Spleen (tissue), 11 donors: ENCODE measurements around the gene SAYSD1. TPM values are rescaled to one million over a fixed set of nuclear protein-coding genes. Genes with fewer than 3 reads are reported as not detected.
"Not testable (repeated sequence)": the region's sequence is repeated elsewhere in the genome, so short reads cannot be mapped to it uniquely, and the experiment has no call there.

ENCODE experiments used
- DNase-seq: peaks from one replicate; pipeline ENCODE4 v3.0.0-alpha.2; 2020
- H3K27ac ChIP-seq, 8 donors: fragments of 200-600 bp; sonication (generic) in 7 of 8; 1 replicate in 4 of 8; 2 replicates in 4 of 8; pipeline versions ENCODE4 v1.5.0 to v1.8.0; 2016 to 2021; ENCODE audit warnings: inconsistent platforms in 4 of 8, mild to moderate bottlenecking in 4 of 8, moderate library complexity in 1 of 8
- H3K27me3 ChIP-seq, 7 donors: fragments of 200-600 bp; sonication (generic) in 6 of 7; replicated peaks in 1 of 7; 1 replicate in 4 of 7; 2 replicates in 3 of 7; pipeline versions ENCODE4 v1.5.0 to v1.8.0; 2016 to 2021; ENCODE audit warnings: inconsistent platforms in 3 of 7, mild to moderate bottlenecking in 1 of 7
- H3K36me3 ChIP-seq, 6 donors: fragments of 200-600 bp; sonication (generic) in 5 of 6; 1 replicate in 4 of 6; 2 replicates in 2 of 6; pipeline versions ENCODE4 v1.5.0 to v1.8.0; 2016 to 2021; ENCODE audit warnings: inconsistent platforms in 2 of 6
- H3K4me1 ChIP-seq, 6 donors: fragments of 200-600 bp; sonication (generic) in 5 of 6; 1 replicate in 3 of 6; 2 replicates in 3 of 6; pipeline versions ENCODE4 v1.5.0 to v1.8.0; 2016 to 2021; ENCODE audit warnings: inconsistent platforms in 3 of 6
- H3K4me3 ChIP-seq, 8 donors: fragments of 200-600 bp; sonication (generic) in 7 of 8; 1 replicate in 4 of 8; 2 replicates in 4 of 8; pipeline versions ENCODE4 v1.5.0 to v1.8.0; 2016 to 2021; ENCODE audit warnings: inconsistent platforms in 4 of 8, mild to moderate bottlenecking in 4 of 8, moderate library complexity in 2 of 8
- H3K9me3 ChIP-seq, 8 donors: fragments of 200-600 bp; sonication (generic) in 7 of 8; 1 replicate in 4 of 8; 2 replicates in 4 of 8; pipeline versions ENCODE4 v1.5.0 to v1.8.0; 2016 to 2021; ENCODE audit warnings: inconsistent platforms in 4 of 8
- CTCF ChIP-seq, 11 experiments: fragments of 200-600 bp in 7 of 11; fragments of 450-650 bp in 4 of 11; sonication (generic) in 4 of 11; IDR thresholded peaks in 8 of 11; conservative IDR thresholded peaks in 3 of 11; 1 replicate in 7 of 11; 2 replicates in 4 of 11; pipeline versions ENCODE4 v1.4.0 to v1.8.0; 2016 to 2021; ENCODE audit warnings: antibody characterized with exemption in 11 of 11, inconsistent platforms in 4 of 11, mild to moderate bottlenecking in 1 of 11
- POLR2A ChIP-seq, 3 donors: fragments of 450-650 bp; IDR thresholded peaks; one replicate each; pipeline ENCODE4 v1.5.1; 2017; ENCODE audit warnings: antibody characterized with exemption in 3 of 3, mild to moderate bottlenecking in 1 of 3
- POLR2AphosphoS5 ChIP-seq, 3 donors: sonication (generic); formaldehyde crosslinking; IDR thresholded peaks; one replicate each; pipeline ENCODE4 v1.5.1; 2017; ENCODE audit warnings: antibody characterized with exemption in 3 of 3
- WGBS, 5 donors: extraction: QIAGEN DNeasy Blood & Tissue Kit in 3 of 5; methylation state at CpG; one replicate each; pipeline versions ENCODE4 v1.1.5 to v1.1.7; 2013 to 2018; 5-methylcytosine and 5-hydroxymethylcytosine counted together
- intact Hi-C: fragments of 100-400 bp; cut with DNase I; formaldehyde crosslinking; loops from one replicate; pipeline ENCODE4 v1.15.0; 2023; ENCODE audit warnings: low total_unique reads
- polyA plus RNA-seq, 3 donors: library from polyadenylated mRNA; stranded (reverse); fragments of 200-250 nt; gene quantifications; one replicate each; pipeline ENCODE4 v1.2.1, GENCODE V29; 2013
- total RNA-seq, 7 donors: library from RNA; depleted of rRNA in 3 of 7; stranded (reverse); fragments of >200 nt in 3 of 7; fragmentation: NEBNext Ultra II Directional in 4 of 7; extraction: Animal tissue kit (Norgen Biotek cat#: 25700) in 4 of 7; gene quantifications; one replicate each; pipeline versions ENCODE4 v1.1.0 to v1.2.1, GENCODE V29; 2016 to 2021
- donor health status: healthy with polysubstance abuse.
- donor health status: DM: no; HTN: no; CAD: no; lungs with moderate emphysema.
- donor health status: DM: no; HTN: no; CAD: no.
- donor health status: Bipolar disorder and iron deficiency.
- donor health status: healthy.
- donor health status: DM: no; HTN: no; CAD: no.
- donor health status: DM: yes; HTN: yes; CAD: no.

The SAYSD1 gene
- total and polyA plus RNA-seq, 10 donors: 8.1 to 14.2 (median 13.2) TPM

DNA sequence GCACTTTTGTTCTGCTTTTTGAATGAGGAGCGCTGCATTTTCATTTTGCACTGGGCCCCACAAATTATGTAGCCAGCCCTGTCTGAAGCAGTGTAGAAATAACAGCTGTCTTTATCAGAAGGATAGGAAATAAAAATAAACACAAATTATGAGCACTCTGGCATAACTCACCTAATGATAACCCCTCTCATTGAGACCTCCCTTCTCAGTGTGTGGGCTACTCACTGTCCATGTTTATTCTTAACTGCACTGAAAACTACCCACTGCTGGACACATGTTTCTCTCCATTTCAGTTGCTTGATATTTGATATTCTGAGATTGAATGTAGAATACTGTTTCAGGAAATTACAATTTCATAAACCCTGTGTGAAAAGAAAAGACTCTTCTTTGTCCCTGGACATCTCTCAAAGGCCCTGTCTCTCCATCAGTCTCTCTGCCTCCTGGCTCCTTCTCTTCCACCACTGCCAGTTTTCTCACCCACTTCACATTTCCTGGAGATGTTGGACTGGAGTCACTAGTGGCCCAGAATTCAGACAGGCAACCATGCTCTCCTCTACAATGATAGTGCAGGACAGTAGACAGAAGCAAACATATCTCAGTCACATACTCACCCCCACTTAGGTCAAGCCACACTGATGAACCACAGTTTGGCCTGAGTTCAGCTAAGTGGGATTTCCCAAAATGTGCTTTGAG, 29.6 kb upstream of the SAYSD1 start:
- no peak overlapping the region for H3K4me3 ChIP-seq
- no peak for DNase-seq
- H3K36me3 ChIP-seq: no peaks in the 10 kb centered on the region
- H3K9me3 ChIP-seq: no peaks in the 10 kb centered on the region
- no peaks in the 10 kb centered on the region for H3K4me1 ChIP-seq
- peaks cover 0 to 26% (median 0%) of the 10 kb centered on the region in 7 donors for H3K27me3 ChIP-seq
- intact Hi-C loops: no loop called here
- no peak overlapping the region for H3K27ac ChIP-seq
- WGBS, 5 donors: 84 to 100% (median 89%) methylated on average over 1 of the region's 1 CpG
- TF ChIP-seq POLR2A (IDR thresholded peaks at IDR 0.05) (no peak), POLR2AphosphoS5 (IDR thresholded peaks at IDR 0.05) (no peak), CTCF (IDR thresholded peaks at IDR 0.05 in 8 of 11, conservative IDR thresholded peaks at IDR 0.05 in 3 of 11) (no peak)

DNA sequence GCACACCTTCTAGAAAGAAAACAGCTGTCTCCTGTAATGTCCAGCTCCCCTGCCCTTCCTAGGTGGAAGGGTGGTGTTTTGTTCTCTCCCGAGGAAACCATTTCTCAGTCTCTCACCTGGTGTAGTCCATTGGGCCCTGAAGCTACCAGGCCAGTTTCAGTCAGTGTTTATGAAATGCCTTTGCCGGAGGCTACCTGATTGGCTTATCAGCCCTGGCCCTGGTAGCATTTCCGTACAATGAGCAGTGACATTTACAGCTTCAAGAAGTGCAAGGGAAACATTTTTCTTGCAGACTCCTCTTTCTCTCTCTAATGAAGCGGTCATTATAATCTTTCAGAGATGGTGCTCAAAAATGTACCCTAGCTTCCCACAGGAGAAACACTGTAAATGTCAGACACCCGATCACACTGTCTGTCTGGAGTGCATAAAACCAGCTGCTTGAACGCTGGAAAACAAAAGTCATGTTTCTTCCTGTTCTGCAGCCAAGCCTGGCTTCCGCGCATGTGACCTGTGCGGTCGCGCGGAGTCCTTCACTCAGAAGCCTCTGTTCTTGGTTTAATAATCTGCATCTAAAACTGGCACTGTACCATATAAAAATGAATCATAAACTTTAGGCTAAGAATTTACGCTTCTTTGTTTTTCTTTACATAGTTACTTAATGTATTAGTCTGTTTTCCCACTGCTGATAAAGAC, 28.4 kb upstream of the SAYSD1 start:
- H3K4me3 ChIP-seq: no peak overlapping the region
- WGBS, 5 donors: 54 to 87% (median 61%) methylated on average over 13 of the region's 13 CpGs
- H3K4me1 ChIP-seq: no peaks in the 10 kb centered on the region
- H3K27me3 ChIP-seq: peaks cover 0 to 30% (median 0%) of the 10 kb centered on the region in 7 donors
- intact Hi-C loops: no loop called here
- DNase-seq: no peak
- no peaks in the 10 kb centered on the region for H3K36me3 ChIP-seq
- peaks cover 0 to 10% (median 9%) of the 10 kb centered on the region in 8 donors for H3K9me3 ChIP-seq
- no peak for TF ChIP-seq POLR2A (IDR thresholded peaks at IDR 0.05)
- TF ChIP-seq CTCF (IDR thresholded peaks at IDR 0.05 in 8 of 11, conservative IDR thresholded peaks at IDR 0.05 in 3 of 11): no peak
- no peak for TF ChIP-seq POLR2AphosphoS5 (IDR thresholded peaks at IDR 0.05)
- H3K27ac ChIP-seq: peak overlapping the region in 1 of 8 donors; percentile 10

DNA sequence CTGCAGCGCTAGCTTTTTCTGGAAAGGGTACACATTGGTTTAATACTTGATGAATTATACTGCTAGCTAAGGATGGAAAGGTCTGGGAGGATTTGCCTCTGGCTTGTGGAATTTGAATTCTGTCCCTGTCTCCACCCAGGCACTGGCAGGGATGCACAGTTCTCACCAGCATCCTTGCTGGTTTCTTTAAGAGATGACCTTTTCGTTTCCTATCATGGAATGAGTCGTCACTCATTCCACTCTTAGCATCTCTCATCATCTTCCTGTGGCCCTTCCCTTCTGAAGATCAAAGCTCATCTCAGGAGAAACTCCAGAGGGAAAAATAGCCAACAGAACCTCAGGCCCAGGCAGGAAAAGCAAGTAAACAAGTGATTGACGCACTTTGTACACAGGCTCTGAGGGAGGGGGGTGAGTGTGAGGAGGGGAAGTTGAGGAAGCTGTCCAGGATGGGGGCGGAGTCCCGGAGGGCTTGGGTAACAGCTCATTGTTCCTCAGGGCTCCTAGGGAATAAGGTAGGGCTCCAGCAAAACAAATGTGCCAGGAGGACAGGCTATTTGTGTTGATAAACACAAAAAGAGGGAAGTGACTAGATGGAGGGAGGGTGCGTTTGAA, 25.7 kb upstream of the SAYSD1 start:
- no peak overlapping the region for H3K4me3 ChIP-seq
- H3K9me3 ChIP-seq: peaks cover 0 to 20% (median 16%) of the 10 kb centered on the region in 8 donors
- no peak overlapping the region for H3K27ac ChIP-seq
- H3K4me1 ChIP-seq: no peaks in the 10 kb centered on the region
- intact Hi-C loops: no loop called here
- 39 to 52% (median 45%) methylated on average over 7 of the region's 7 CpGs for WGBS, 5 donors
- H3K36me3 ChIP-seq: no peaks in the 10 kb centered on the region
- no peak for TF ChIP-seq CTCF (IDR thresholded peaks at IDR 0.05 in 8 of 11, conservative IDR thresholded peaks at IDR 0.05 in 3 of 11)
- TF ChIP-seq POLR2A (IDR thresholded peaks at IDR 0.05): no peak
- no peak for TF ChIP-seq POLR2AphosphoS5 (IDR thresholded peaks at IDR 0.05)
- peaks cover 0 to 25% (median 0%) of the 10 kb centered on the region in 7 donors for H3K27me3 ChIP-seq
- no peak for DNase-seq

GRCh38 chr6:39137245-39137644, 22.3 kb upstream of the SAYSD1 start:
- Histone ChIP-seq H3K27me3 (peaks cover 0 to 25% (median 0%) of the 10 kb centered on the region in 7 donors), H3K36me3 (no peaks in the 10 kb centered on the region), H3K4me1 (no peaks in the 10 kb centered on the region), H3K27ac (no peak overlapping the region), H3K4me3 (no peak overlapping the region), H3K9me3 (peaks cover 0 to 34% (median 22%) of the 10 kb centered on the region in 8 donors)
- 14 to 47% (median 22%) methylated on average over 2 of the region's 2 CpGs for WGBS, 5 donors
- DNase-seq: no peak
- intact Hi-C loops: no loop called here
- TF ChIP-seq CTCF (IDR thresholded peaks at IDR 0.05 in 8 of 11, conservative IDR thresholded peaks at IDR 0.05 in 3 of 11): no peak
- TF ChIP-seq POLR2A (IDR thresholded peaks at IDR 0.05): no peak
- TF ChIP-seq POLR2AphosphoS5 (IDR thresholded peaks at IDR 0.05): no peak

DNA sequence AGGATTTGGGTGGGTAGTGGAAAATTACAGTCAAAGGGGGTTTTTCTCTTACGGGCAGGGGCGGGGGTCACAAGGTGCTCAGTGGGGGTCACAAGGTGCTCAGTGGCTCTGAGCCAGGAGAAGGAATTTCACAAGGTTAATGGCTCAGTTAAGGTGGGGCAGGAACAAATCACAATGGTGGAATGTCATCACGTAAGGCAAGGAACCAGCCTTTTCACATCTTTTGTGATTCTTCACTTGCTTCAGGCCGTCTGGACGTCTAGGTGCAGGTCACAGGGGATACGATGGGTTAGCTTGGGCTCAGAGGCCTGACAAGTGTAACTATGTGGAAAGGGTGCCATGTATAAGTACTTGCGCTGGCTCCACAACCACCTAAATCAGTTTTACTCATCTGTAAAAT, 21.2 kb upstream of the SAYSD1 start:
- WGBS, 5 donors: 62 to 83% (median 79%) methylated on average over 7 of the region's 7 CpGs
- intact Hi-C loops: not testable (repeated sequence)

GRCh38 chr6:39134761-39135160, 19.8 kb upstream of the SAYSD1 start:
- H3K27ac ChIP-seq, intact Hi-C loops, H3K4me3 ChIP-seq, H3K27me3 ChIP-seq, H3K4me1 ChIP-seq, DNase-seq, H3K36me3 ChIP-seq: not testable (repeated sequence)
- 62 to 75% (median 71%) methylated on average over 3 of the region's 3 CpGs for WGBS, 5 donors
- H3K9me3 ChIP-seq: peaks cover 0 to 36% (median 22%) of the 10 kb centered on the region in 8 donors

More for the DNA sequence above, 21.2 kb upstream of the SAYSD1 start:
- Histone ChIP-seq H3K27me3 (peaks cover 0 to 20% (median 0%) of the 10 kb centered on the region in 7 donors), H3K9me3 (peaks cover 0 to 36% (median 22%) of the 10 kb centered on the region in 8 donors)
- not testable (repeated sequence) for DNase-seq, H3K36me3 ChIP-seq, H3K27ac ChIP-seq, H3K4me1 ChIP-seq, H3K4me3 ChIP-seq
